HG02678 (cell line): ENCODE results near the gene GCNT2.
"Not testable (repeated sequence)": the region's sequence is repeated elsewhere in the genome, so short reads cannot be mapped to it uniquely, and the experiment has no call there.

Experiments
- ATAC-seq: cut with Tn5 transposase; IDR thresholded peaks from one replicate; pipeline ENCODE4 v1.9.1; 2021; ENCODE audit warnings: mild to moderate bottlenecking, moderate library complexity; ENCODE audit not compliant: unreplicated experiment

Gene GCNT2

DNA sequence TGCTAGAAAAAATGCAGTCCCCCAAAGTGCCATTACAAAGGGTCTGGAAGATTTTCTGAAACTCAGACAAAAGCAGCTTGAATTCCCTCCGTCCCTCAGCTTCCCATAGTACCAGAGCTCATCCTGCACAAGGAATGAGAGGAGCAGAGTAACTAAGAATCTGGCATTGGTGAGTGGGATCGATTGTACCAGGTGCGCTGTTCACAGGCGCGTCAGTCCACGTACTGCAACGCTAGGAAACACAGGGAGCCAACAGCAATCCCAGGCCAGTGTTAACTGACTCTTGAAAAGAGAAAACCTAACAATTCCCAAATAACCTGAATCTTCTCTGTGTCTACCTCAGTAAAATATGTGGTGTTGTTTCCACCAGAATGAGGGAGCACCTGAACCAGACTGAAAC lies 77.9 kb downstream of the GCNT2 start:
- ATAC-seq: no peak

DNA sequence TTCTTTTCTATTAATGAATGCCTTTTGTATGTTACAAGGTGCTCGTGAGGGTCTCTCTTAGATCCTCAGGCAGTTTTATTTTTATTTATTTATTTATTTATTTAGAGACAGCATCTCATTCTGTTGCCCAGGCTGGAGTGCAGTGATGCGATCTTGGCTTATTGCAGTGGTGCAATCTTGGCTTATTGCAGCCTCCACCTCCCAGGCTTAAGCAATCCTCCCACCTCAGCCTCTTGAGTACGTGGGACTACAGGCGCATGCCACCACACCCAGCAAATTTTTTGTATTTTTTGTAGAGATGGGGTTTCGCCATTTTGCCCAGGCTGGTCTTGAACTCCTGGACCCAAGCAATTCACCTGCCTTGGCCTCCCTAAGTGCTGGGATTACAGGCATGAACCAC lies 79.5 kb downstream of the GCNT2 start:
- ATAC-seq: not testable (repeated sequence)

DNA sequence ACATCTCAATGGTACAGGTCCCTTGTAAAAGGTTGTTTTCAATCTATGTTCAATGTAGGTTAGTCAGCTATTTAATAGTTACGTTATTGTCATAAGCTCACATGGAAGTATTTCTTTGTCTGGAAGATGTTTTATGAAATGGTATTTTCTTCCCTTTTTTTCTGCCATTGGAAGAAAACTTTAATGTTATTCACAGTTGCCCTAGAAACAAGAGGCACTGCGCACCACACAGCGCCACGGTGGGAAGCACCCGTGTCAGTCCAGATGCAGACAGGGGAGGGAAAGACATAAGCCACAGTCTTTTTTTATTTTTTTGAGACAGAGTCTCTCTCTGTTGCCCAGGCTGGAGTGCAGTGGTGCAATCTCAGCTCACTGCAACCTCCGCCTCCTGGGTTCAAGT lies 82.1 kb downstream of the GCNT2 start:
- no peak for ATAC-seq

DNA sequence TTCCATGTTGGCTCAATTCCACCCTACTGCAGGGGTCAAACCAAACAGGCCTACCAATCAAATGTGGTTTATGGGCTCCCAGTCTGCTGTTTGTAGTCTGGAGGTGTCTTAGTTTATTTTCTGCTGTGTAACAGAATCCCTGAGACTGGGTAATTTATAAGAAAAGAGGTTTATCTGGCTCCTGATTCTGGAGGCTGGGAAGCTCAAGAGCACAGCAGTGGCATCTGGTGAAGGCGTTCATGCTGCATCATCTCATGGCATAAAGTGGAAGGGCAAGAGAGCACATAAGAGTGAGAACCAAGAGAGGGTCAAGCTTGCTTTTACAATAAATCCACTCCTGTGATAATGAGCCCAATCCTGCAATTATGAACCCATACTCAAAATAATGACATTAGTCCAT lies 87.9 kb downstream of the GCNT2 start:
- ATAC-seq: no peak

DNA sequence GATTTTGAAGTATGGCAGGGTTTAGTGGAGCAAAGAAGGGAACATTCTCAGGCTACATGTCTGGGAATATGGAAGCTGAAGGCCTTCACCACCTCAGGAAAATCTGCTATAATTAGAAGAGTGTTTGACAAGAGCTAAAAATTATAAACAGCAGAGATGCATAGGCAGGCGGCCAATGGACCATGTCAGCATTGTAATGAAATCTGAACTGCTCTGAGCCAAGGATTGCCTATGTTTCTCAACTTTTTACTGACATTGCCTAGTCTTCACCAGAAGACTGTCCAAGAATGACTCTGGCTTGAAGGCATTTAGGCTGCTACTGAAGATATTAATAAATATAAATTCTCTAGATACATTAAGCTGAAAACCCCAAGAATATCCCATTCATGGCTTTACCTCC lies 89.1 kb downstream of the GCNT2 start:
- no peak for ATAC-seq

DNA sequence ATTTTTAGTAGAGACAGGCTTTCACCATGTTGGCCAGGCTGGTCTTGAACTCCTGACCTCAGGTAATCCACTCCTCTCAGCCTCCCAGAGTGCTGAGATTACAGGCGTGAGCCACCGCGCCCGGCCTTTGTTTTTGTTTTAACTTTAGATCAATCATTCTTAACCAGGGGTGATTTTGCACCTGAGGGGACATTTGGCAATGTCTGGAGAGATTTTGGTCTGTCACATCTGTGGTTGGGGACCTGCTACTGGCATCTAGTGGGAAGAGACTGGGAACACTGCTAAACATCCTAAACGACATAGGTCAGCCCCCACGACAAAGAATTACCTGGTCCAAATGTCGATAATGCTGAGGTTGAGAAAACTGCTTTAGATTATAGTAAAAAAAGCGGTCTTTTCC lies 91.0 kb downstream of the GCNT2 start:
- no peak for ATAC-seq

DNA sequence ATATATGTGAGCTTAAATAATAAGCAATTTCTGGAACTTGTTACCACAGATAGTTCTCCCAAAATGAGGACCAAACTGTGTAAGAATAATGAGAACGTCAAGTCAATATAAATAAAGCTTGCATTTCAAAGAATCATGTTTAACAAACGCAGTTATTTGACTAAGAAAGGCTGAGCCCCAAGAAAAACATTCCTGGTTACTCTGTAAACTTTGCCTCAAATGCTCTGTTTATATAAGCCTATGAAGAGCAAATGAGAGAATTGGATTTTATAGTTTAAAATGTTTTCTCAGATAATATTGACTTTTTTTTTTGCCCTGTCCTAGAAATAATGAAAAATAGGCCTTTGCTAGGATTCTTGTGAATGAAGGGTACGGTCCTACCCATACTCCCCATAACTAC lies 91.9 kb downstream of the GCNT2 start:
- no peak for ATAC-seq

DNA sequence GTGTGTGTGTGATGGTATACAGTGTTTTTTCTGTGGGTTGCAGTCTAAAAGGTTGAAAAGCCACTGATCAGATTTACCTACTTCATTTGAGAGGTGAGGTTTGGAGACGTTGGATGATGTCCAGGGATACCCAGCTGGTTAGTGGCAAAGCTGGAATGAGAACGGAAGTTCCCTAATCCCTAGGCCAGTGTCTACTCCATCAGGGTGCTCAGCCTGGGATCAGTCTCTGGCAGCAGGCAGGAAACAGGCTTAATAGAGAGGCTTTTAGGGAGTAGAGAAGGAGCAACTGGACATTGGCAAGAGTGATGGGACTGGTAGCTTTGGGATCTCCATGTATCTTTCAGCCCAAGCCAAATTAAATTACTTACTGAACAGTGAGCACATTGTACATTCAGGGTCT lies 92.6 kb downstream of the GCNT2 start:
- no peak for ATAC-seq

DNA sequence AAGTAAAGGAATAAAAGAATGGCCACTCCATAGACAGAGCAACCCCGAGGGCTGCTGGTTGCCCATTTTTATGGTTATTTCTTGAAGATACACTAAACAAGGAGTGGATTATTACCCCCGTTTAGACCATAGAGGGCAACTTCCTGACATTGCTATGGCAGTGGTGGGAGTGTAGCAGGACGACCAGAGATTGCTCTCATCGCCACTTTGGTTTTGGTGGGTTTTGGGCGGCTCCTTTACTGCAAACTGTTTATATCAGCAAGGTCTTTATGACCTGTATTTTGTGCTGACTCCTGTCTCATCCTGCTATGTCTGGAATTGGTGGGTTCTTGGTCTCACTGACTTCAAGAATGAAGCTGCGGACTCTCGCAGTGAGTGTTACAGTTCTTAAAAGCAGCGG lies 94.5 kb downstream of the GCNT2 start:
- ATAC-seq: no peak

DNA sequence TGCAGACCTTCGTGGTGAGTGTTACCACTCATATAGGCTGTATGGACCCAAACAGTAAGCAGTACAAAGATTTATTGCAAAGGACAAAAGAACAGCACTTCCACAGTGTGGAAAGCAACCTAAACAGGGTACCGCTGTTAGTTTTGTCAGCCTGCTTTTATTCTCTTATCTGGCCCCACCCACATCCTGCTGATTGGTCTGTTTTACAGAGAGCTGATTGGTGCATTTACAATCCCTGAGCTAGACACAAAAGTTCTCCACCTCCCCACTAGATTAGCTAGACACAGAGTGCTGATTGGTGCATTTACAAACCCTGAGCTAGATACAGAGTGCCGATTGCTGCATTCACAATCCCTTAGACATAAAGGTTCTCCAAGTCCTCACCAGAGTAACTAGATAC lies 95.1 kb downstream of the GCNT2 start:
- ATAC-seq: not testable (repeated sequence)

DNA sequence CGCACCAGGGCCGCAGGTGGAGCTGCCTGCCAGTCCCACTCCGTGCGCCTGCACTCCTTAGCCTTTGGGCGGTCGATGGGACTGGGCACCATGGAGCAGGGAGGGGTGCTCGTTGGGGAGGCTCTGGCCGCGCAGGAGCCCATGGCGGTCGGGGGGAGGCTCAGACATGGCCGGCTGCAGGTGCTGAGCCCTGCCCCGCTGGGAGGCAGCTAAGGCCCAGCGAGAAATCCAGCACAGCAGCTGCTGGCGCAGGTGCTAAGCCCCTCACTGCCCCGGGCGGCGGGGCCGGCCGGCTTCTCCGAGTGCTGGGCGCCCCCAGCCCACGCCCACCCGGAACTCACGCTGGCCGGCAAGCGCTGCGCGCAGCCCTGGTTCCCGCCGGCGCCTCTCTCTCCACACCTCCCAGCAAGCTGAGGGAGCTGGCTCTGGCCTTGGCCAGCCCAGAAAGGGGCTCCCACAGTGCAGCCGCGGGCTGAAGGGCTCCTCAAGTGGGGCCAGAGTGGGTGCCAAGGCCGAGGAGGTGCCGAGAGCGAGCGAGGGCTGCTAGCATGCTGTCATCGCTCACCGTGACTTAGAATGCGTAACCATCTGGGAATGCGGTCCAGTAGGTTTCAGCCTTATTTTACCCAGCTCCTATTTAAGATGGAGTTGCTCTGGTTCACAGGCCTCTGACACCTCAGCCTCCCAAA lies 96.0 kb downstream of the GCNT2 start:
- ATAC-seq: no peak

DNA sequence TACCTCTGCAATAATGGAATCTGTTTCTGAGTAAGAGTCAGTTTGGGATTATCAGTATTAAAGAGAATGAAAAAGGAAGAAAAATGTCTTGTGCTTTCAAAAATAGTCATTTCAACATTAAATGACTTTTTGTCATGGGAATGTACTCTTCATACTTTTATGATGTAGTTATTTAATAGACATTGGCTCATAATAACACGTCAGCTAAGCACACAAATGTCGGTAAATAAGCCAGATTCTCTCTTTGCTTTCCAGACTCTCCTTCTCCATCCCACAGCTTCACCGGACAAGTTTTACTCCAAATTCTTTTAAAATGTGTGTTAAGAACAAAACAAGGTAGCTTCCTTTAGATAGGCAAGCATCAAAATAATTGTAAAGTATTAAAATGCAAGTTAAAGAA lies 97.3 kb downstream of the GCNT2 start:
- no peak for ATAC-seq

DNA sequence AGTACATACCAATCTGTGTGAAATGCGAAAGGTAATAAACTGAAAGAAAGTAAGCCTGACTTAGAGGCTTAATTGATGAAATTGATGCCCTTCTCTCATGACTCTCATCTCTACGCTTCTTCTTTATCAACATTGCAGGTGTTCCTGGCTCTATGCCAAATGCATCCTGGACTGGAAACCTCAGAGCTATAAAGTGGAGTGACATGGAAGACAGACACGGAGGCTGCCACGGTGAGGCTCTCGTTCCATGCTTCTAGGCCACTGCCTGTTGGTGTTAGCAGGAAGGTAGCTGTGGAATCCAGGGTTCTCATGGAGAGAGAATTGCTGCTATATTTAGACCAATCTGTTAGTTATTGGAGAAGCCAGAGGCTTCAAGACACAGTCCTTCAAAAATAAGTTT lies 100.1 kb downstream of the GCNT2 start:
- no peak for ATAC-seq

DNA sequence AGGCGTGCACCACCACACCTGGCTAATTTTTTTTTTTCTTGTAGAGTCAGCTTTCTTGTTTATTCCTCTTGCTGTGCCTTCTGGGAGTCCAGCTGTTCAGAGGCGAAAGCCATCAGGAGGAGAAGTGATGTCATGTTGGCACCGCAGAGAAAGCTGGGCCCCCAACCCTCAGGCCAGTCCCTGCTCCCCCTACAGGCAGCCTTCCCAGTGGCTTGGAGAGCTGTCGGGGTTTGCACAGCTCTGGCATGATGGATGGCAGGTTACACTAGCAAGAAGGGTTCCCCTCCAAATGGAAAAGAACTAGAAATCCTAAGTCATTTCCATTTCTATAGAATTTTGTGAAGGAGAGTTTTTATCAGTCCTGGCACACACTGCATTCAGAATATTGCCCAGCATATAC lies 100.7 kb downstream of the GCNT2 start:
- no peak for ATAC-seq

DNA sequence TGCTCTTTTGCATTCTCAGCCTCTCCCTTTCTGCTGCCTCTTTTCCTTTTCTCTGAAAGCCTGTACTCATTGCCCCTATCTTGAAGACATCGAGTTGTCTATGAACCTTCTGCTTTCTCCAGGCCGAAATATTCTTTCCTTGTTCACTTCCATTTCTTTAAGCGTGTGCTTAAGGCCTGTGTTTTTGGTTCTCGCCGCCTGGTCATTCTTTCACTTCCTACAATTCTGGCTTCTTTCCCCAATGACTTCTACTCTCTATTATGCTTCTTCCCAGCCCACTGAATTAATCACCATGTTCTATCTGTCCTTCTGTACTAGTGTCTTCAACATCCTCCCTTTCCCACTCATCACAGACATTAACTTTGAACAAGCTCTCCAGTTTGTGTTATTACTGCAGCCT lies 103.7 kb downstream of the GCNT2 start:
- no peak for ATAC-seq

DNA sequence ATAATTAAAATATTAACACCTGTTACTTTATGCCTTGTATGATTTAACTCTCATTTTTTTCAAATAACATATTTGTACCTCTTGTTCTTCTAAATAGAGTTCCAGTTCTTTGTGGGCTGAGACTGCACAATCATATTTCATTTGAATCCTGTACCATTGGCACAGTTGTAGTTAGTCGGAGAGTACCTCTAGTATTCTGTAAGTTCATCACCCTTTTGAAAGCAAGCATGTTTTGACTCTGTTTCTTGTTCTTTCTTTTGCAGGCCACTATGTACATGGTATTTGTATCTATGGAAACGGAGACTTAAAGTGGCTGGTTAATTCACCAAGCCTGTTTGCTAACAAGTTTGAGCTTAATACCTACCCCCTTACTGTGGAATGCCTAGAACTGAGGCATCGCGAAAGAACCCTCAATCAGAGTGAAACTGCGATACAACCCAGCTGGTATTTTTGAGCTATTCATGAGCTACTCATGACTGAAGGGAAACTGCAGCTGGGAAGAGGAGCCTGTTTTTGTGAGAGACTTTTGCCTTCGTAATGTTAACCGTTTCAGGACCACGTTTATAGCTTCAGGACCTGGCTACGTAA lies 105.1 kb downstream of the GCNT2 start:
- ATAC-seq: no peak

DNA sequence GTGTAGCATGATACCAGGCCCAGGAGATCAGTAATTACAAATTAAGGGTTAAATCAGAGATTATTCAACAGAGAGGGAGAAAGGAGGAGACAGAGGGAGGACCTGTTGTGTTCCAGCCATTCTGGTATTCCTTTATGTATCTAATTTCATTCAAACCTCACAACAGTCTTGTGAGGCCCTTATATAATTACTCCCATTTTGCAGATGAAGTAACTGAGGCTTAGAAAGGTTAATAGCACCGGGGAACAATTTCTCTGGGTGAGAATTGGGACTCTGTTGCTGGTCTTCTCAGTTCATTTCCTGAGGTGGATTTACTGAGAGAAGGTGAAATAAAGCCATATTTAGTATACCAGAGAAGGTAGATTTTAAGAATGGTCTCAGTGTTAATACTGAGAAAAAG lies 106.6 kb downstream of the GCNT2 start:
- ATAC-seq: no peak

DNA sequence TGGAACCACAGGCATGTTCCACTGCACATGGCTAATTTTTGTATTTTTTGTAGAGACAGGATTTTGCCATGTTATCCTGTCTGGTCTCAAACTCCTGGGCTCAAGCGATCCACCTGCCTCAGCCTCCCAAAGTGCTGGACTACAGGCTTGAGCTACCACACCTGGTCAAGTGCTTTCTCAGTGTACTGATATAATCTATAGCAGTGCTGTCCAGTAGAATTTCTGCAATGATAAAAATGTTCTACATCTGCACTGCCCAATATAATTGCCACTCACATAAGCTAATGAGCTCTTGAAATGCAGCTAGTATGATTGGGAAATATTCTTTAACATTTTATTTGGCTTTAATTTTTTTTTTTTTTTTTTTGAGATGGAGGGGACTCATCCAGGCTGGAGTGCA lies 109.0 kb downstream of the GCNT2 start:
- no peak for ATAC-seq

DNA sequence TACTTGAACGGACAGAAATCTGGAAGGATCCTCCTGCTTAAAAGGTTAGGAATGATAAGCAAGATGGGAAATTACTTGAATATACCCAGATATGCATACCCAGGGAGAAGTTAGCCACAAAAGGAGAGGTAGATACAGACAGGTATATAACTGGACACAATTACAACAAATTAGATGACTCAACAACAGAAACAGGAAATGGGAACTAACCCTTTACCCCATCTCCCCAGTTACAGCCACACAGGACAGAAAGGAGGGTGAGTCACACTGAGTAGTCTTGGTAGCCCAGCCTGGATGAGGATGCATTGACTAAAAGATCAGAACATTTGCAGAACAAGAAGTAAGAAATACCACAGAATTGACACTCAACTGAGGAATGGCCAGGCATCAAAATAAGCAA lies 112.1 kb downstream of the GCNT2 start:
- peak; percentile 83 for ATAC-seq

DNA sequence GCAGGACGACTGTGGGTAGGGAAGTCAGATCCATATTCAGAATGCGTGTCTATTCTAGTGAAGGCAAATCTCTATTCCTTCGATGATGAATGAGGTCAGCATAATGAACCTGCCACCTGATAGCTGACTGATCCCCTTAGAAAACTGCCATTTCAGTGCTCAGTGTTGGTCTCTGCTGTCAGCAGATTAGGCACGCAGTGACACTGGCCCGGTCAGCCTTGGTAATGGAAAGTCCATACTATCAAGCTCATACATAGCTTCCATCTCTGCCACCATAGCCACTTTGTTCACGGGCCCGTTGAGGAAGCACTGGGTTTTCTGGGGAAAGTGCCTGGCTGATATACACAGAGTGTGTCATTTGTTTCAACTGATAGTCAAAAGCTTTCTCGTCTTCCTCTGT lies 119.3 kb downstream of the GCNT2 start:
- no peak for ATAC-seq

DNA sequence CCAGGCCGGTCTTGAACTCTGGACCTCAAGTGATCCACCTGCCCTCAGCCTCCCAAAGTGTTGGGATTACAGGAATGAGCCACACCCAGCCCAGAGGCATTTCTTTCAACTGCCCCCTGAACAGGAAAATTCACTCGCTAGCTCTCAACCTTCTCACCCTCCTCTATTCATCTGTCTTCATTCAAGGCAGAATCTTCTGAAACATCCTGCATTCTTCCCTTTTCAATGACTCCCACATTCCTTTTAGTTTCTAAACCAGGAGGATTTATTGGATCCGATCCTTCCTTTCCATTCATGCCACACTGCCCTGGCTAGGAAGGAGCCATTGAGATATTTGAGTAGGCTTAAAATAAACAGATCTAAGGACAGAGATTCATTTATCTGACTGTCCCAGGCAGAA lies 120.4 kb downstream of the GCNT2 start:
- no peak for ATAC-seq

DNA sequence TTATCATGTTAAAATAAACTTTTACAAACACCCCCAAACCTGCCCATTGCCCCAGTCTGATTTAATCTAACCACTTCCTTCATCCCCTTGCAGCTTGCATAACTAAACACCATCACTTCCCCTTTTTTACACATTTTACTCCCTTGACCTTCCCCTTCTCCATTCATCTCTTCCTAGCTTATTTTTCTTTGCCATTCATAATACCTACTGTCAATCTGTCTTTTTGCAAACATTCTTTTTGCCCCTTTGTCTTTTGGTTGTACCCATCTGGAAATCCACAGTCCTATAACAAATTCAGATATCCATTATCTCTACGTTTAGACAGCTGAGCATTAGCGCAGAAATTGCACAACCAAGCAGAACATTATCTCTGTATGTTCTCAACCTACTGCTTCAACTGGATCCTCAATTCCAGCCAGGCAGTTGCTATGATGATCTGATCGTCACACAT lies 122.1 kb downstream of the GCNT2 start:
- ATAC-seq: peak; percentile 88

DNA sequence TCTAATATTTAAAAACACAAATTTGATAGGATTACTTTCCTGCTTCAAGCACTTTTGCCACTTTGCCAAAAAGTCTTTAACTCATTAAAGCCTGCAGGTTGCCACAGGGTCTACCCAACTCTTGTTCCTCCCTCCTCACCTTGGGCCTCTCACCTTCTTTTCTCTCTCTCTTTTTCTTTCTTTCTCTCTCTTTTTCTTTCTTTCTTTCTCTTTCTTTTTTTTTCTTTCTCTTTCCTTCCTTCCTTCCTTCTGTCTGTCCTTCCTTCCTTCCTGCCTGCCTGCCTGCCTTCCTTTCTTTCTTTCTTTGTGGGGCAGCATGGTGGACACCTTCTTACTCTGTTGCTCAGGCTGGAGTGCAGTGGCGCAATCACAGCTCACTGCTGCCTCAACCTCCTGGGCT lies 123.1 kb downstream of the GCNT2 start:
- ATAC-seq: no peak
